ENCODE results near the gene GGT7.

GGT7 gene

GRCh38 chr20:34863421-34863965 is 9.2 kb downstream of the GGT7 start:
- Histone ChIP-seq H3K4ac (ENCODE audit: low read length) (no peak overlapping the region), H2AFZ (ENCODE audit: low read length) (no peak overlapping the region), H3K9ac (ENCODE audit: low read depth, low read length, poor library complexity) (no peak overlapping the region), H2BK5ac (ENCODE audit: low read length) (no peak overlapping the region), H3K14ac (ENCODE audit: low read length) (peak overlapping the region; percentile 71), H3K4me1 (ENCODE audit: control insufficient read depth in 2 of 2, insufficient read depth in 1 of 2, low read depth in 1 of 2, low read length in 2 of 2) (peaks cover 0 to 2% of the 10 kb centered on the region in 2 donors), H2BK120ac (ENCODE audit: low read depth, low read length) (no peak overlapping the region), H3K27me3 (ENCODE audit: control insufficient read depth in 3 of 3, insufficient read depth in 3 of 3, low read depth in 1 of 3, low read length in 3 of 3) (no peaks in the 10 kb centered on the region), H4K8ac (ENCODE audit: low read depth, low read length) (no peak overlapping the region), H4K91ac (ENCODE audit: low read depth, low read length, poor library complexity) (no peak overlapping the region), H3K23ac (ENCODE audit: low read depth, low read length, poor library complexity) (no peak overlapping the region), H3K27ac (replicated peaks; ENCODE audit: low read length) (no peak overlapping the region), H3K9me3 (replicated peaks in 1 of 2; ENCODE audit: control insufficient read depth in 2 of 2, insufficient read depth in 1 of 2, low read depth in 1 of 2, low read length in 2 of 2) (no peaks in the 10 kb centered on the region), H3K36me3 (replicated peaks in 1 of 2; ENCODE audit: control insufficient read depth in 2 of 2, insufficient read depth in 2 of 2, low read length in 2 of 2) (peaks cover 19 to 68% of the 10 kb centered on the region in 2 donors), H2BK15ac (ENCODE audit: low read length) (no peak overlapping the region), H2BK12ac (ENCODE audit: low read length) (no peak overlapping the region), H3K4me3 (ENCODE audit: low read length in 2 of 2) (no peak overlapping the region), H3K4me2 (ENCODE audit: insufficient read depth, low read length, poor library complexity, severe bottlenecking) (no peak overlapping the region), H3K79me1 (ENCODE audit: low read depth, low read length) (peaks cover 2% of the 10 kb centered on the region), H2AK5ac (ENCODE audit: low read depth, low read length) (peak overlapping the region; percentile 63), H3K18ac (ENCODE audit: low read length) (peak overlapping the region; percentile 65)
- whole genome bisulfite sequencing, 2 donors (ENCODE audit: extremely low coverage in 2 of 2, insufficient read length in 2 of 2, insufficient replicate concordance in 1 of 2) = no CpG with 5 or more reads among the region's 32 CpGs
- DNase-seq (ENCODE audit: low spot score) = no peak

- Histone ChIP-seq H2AK5ac (ENCODE audit: low read depth, low read length) (no peak overlapping the region), H3K14ac (ENCODE audit: low read length) (peak overlapping the region; percentile 82), H2BK12ac (ENCODE audit: low read length) (no peak overlapping the region), H3K18ac (ENCODE audit: low read length) (peak overlapping the region; percentile 57), H2AFZ (ENCODE audit: low read length) (no peak overlapping the region), H3K36me3 (replicated peaks in 1 of 2; ENCODE audit: control insufficient read depth in 2 of 2, insufficient read depth in 2 of 2, low read length in 2 of 2) (peaks cover 20 to 71% of the 10 kb centered on the region in 2 donors), H3K4ac (ENCODE audit: low read length) (no peak overlapping the region), H3K27me3 (ENCODE audit: control insufficient read depth in 3 of 3, insufficient read depth in 3 of 3, low read depth in 1 of 3, low read length in 3 of 3) (no peaks in the 10 kb centered on the region), H2BK5ac (ENCODE audit: low read length) (no peak overlapping the region), H3K4me2 (ENCODE audit: insufficient read depth, low read length, poor library complexity, severe bottlenecking) (no peak overlapping the region), H3K79me1 (ENCODE audit: low read depth, low read length) (peaks cover 2% of the 10 kb centered on the region), H3K9ac (ENCODE audit: low read depth, low read length, poor library complexity) (no peak overlapping the region), H3K27ac (replicated peaks; ENCODE audit: low read length) (no peak overlapping the region), H3K4me3 (ENCODE audit: low read length in 2 of 2) (no peak overlapping the region), H4K8ac (ENCODE audit: low read depth, low read length) (no peak overlapping the region), H3K9me3 (replicated peaks in 1 of 2; ENCODE audit: control insufficient read depth in 2 of 2, insufficient read depth in 1 of 2, low read depth in 1 of 2, low read length in 2 of 2) (no peaks in the 10 kb centered on the region), H2BK15ac (ENCODE audit: low read length) (no peak overlapping the region), H3K23ac (ENCODE audit: low read depth, low read length, poor library complexity) (no peak overlapping the region), H2BK120ac (ENCODE audit: low read depth, low read length) (no peak overlapping the region), H3K4me1 (ENCODE audit: control insufficient read depth in 2 of 2, insufficient read depth in 1 of 2, low read depth in 1 of 2, low read length in 2 of 2) (peaks cover 0 to 2% of the 10 kb centered on the region in 2 donors), H4K91ac (ENCODE audit: low read depth, low read length, poor library complexity) (no peak overlapping the region)
- no CpG with 5 or more reads among the region's 12 CpGs for WGBS, 2 donors (ENCODE audit: extremely low coverage in 2 of 2, insufficient read length in 2 of 2, insufficient replicate concordance in 1 of 2)
- no peak for DNase-seq (ENCODE audit: low spot score)
Observed at GRCh38 chr20:34862724-34863123, 9.9 kb downstream of the GGT7 start.

GRCh38 chr20:34861386-34862084 is 11.1 kb downstream of the GGT7 start:
- no peak overlapping the region for H2BK120ac ChIP-seq (ENCODE audit: low read depth, low read length)
- WGBS, 2 donors (ENCODE audit: extremely low coverage in 2 of 2, insufficient read length in 2 of 2, insufficient replicate concordance in 1 of 2) = no CpG with 5 or more reads among the region's 7 CpGs
- H3K14ac ChIP-seq (ENCODE audit: low read length) = no peak overlapping the region
- no peak overlapping the region for H2AK5ac ChIP-seq (ENCODE audit: low read depth, low read length)
- H3K4ac ChIP-seq (ENCODE audit: low read length) = no peak overlapping the region
- H3K23ac ChIP-seq (ENCODE audit: low read depth, low read length, poor library complexity) = no peak overlapping the region
- no peak overlapping the region for H3K27ac ChIP-seq (replicated peaks; ENCODE audit: low read length)
- no peak overlapping the region for H2BK5ac ChIP-seq (ENCODE audit: low read length)
- peaks cover 0 to 2% of the 10 kb centered on the region in 2 donors for H3K4me1 ChIP-seq (ENCODE audit: control insufficient read depth in 2 of 2, insufficient read depth in 1 of 2, low read depth in 1 of 2, low read length in 2 of 2)
- H3K27me3 ChIP-seq (ENCODE audit: control insufficient read depth in 3 of 3, insufficient read depth in 3 of 3, low read depth in 1 of 3, low read length in 3 of 3) = no peaks in the 10 kb centered on the region
- peaks cover 27 to 79% of the 10 kb centered on the region in 2 donors for H3K36me3 ChIP-seq (replicated peaks in 1 of 2; ENCODE audit: control insufficient read depth in 2 of 2, insufficient read depth in 2 of 2, low read length in 2 of 2)
- H2BK15ac ChIP-seq (ENCODE audit: low read length) = no peak overlapping the region
- no peak overlapping the region for H3K18ac ChIP-seq (ENCODE audit: low read length)
- no peak overlapping the region for H3K4me3 ChIP-seq (ENCODE audit: low read length in 2 of 2)
- DNase-seq (ENCODE audit: low spot score) = no peak
- H2AFZ ChIP-seq (ENCODE audit: low read length) = no peak overlapping the region
- peaks cover 2% of the 10 kb centered on the region for H3K79me1 ChIP-seq (ENCODE audit: low read depth, low read length)
- no peak overlapping the region for H2BK12ac ChIP-seq (ENCODE audit: low read length)
- H3K9ac ChIP-seq (ENCODE audit: low read depth, low read length, poor library complexity) = no peak overlapping the region
- H4K8ac ChIP-seq (ENCODE audit: low read depth, low read length) = no peak overlapping the region
- H3K4me2 ChIP-seq (ENCODE audit: insufficient read depth, low read length, poor library complexity, severe bottlenecking) = no peak overlapping the region
- no peaks in the 10 kb centered on the region for H3K9me3 ChIP-seq (replicated peaks in 1 of 2; ENCODE audit: control insufficient read depth in 2 of 2, insufficient read depth in 1 of 2, low read depth in 1 of 2, low read length in 2 of 2)
- no peak overlapping the region for H4K91ac ChIP-seq (ENCODE audit: low read depth, low read length, poor library complexity)

GRCh38 chr20:34859826-34860545 is 12.7 kb downstream of the GGT7 start:
- no peak overlapping the region for H3K9ac ChIP-seq (ENCODE audit: low read depth, low read length, poor library complexity)
- no peaks in the 10 kb centered on the region for H3K9me3 ChIP-seq (replicated peaks in 1 of 2; ENCODE audit: control insufficient read depth in 2 of 2, insufficient read depth in 1 of 2, low read depth in 1 of 2, low read length in 2 of 2)

More at GRCh38 chr20:34859826-34860545, 12.7 kb downstream of the GGT7 start:
- Histone ChIP-seq H3K23ac (ENCODE audit: low read depth, low read length, poor library complexity) (no peak overlapping the region), H2AK5ac (ENCODE audit: low read depth, low read length) (no peak overlapping the region), H2BK120ac (ENCODE audit: low read depth, low read length) (no peak overlapping the region), H3K4me2 (ENCODE audit: insufficient read depth, low read length, poor library complexity, severe bottlenecking) (no peak overlapping the region), H2BK5ac (ENCODE audit: low read length) (no peak overlapping the region), H2BK15ac (ENCODE audit: low read length) (no peak overlapping the region), H3K27me3 (ENCODE audit: control insufficient read depth in 3 of 3, insufficient read depth in 3 of 3, low read depth in 1 of 3, low read length in 3 of 3) (no peaks in the 10 kb centered on the region), H3K27ac (replicated peaks; ENCODE audit: low read length) (no peak overlapping the region), H3K79me1 (ENCODE audit: low read depth, low read length) (peaks cover 2% of the 10 kb centered on the region), H3K4me1 (ENCODE audit: control insufficient read depth in 2 of 2, insufficient read depth in 1 of 2, low read depth in 1 of 2, low read length in 2 of 2) (peaks cover 0 to 2% of the 10 kb centered on the region in 2 donors), H3K18ac (ENCODE audit: low read length) (no peak overlapping the region), H2BK12ac (ENCODE audit: low read length) (no peak overlapping the region), H3K4me3 (ENCODE audit: low read length in 2 of 2) (no peak overlapping the region), H4K8ac (ENCODE audit: low read depth, low read length) (no peak overlapping the region), H3K36me3 (replicated peaks in 1 of 2; ENCODE audit: control insufficient read depth in 2 of 2, insufficient read depth in 2 of 2, low read length in 2 of 2) (peaks cover 33 to 86% of the 10 kb centered on the region in 2 donors), H2AFZ (ENCODE audit: low read length) (no peak overlapping the region), H4K91ac (ENCODE audit: low read depth, low read length, poor library complexity) (no peak overlapping the region), H3K4ac (ENCODE audit: low read length) (no peak overlapping the region), H3K14ac (ENCODE audit: low read length) (no peak overlapping the region)
- no CpG with 5 or more reads among the region's 9 CpGs for WGBS, 2 donors (ENCODE audit: extremely low coverage in 2 of 2, insufficient read length in 2 of 2, insufficient replicate concordance in 1 of 2)
- no peak for DNase-seq (ENCODE audit: low spot score)

All from neuronal stem cell (in vitro differentiated cells).